Astrocyte of the cerebellum (primary cell): Measurements from ENCODE around the gene SNUPN.

Source experiments
- DNase-seq: peaks from one replicate; pipeline ENCODE4 v3.0.0-alpha.2; 2011; ENCODE audit warnings: low read depth
- H3K4me3 ChIP-seq: 2 replicates; pipeline ENCODE4 v1.5.1; 2011; ENCODE audit warnings: mild to moderate bottlenecking, low read depth, low read length, moderate library complexity
- in situ Hi-C: cut with HindIII; loops from 2 replicates; pipeline ENCODE4 v1.10.0; 2017; ENCODE audit warnings: low sequenced_read_pairs
- TF ChIP-seq, protein P1 (sequence below): IDR thresholded peaks from 2 replicates; pipeline ENCODE4 v1.5.1; 2012; ENCODE audit warnings: low read length, low read depth, moderate library complexity, mild to moderate bottlenecking; ENCODE audit errors: missing control alignments

The SNUPN gene

DNA sequence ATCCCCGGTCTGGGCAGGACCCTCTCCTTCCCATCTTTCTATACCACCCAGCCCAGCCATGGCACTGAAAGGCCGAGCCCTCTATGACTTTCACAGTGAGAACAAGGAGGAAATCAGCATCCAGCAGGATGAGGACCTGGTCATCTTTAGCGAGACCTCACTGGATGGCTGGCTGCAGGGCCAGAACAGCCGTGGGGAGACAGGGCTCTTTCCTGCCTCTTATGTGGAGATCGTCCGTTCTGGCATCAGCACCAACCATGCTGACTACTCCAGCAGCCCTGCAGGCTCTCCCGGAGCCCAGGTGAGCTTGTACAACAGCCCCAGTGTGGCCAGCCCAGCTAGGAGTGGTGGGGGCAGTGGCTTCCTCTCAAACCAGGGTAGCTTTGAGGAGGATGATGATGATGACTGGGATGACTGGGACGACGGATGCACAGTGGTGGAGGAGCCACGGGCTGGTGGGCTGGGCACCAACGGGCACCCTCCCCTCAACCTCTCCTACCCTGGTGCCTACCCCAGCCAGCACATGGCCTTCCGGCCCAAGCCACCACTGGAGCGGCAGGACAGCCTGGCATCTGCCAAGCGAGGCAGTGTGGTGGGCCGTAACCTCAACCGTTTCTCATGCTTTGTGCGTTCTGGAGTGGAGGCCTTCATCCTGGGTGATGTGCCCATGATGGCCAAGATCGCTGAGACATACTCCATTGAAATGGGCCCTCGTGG is 23.7 kb upstream of the SNUPN start:
- TF ChIP-seq, protein P1, sequence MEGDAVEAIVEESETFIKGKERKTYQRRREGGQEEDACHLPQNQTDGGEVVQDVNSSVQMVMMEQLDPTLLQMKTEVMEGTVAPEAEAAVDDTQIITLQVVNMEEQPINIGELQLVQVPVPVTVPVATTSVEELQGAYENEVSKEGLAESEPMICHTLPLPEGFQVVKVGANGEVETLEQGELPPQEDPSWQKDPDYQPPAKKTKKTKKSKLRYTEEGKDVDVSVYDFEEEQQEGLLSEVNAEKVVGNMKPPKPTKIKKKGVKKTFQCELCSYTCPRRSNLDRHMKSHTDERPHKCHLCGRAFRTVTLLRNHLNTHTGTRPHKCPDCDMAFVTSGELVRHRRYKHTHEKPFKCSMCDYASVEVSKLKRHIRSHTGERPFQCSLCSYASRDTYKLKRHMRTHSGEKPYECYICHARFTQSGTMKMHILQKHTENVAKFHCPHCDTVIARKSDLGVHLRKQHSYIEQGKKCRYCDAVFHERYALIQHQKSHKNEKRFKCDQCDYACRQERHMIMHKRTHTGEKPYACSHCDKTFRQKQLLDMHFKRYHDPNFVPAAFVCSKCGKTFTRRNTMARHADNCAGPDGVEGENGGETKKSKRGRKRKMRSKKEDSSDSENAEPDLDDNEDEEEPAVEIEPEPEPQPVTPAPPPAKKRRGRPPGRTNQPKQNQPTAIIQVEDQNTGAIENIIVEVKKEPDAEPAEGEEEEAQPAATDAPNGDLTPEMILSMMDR: no peak
- no peak for DNase-seq
- in situ Hi-C loops: loop anchor here (25.0 kb wide), 2 partner anchors 163 to 187 kb away; partner anchors contain the start of gene SIN3A
- peak overlapping the region; percentile 87 for H3K4me3 ChIP-seq

- TF ChIP-seq, protein P1: no peak
- in situ Hi-C loops: loop anchor here (25.0 kb wide), 2 partner anchors 164 to 186 kb away; partner anchors contain the start of gene SIN3A
- DNase-seq: no peak
- peak overlapping the region; percentile 87 for H3K4me3 ChIP-seq
These were observed 22.9 kb upstream of the SNUPN start for GRCh38 chr15:75648156-75649000.

- DNase-seq: peak; percentile 63
- TF ChIP-seq, protein P1: peak; percentile 60
- in situ Hi-C loops: loop anchor here (25.0 kb wide), 2 partner anchors 165 to 185 kb away; partner anchors contain the start of gene SIN3A
- H3K4me3 ChIP-seq: peak within 1 kb of the TSS; percentile 87
These were observed 22.0 kb upstream of the SNUPN start, which contains the start of gene SNX33 for GRCh38 chr15:75647370-75648155. TSS of gene SNX33 (plus strand) at chr15:75647912. CDS start at chr15:75649103, 1,191 bp downstream.

- DNase-seq: no peak
These were observed 21.4 kb upstream of the SNUPN start for GRCh38 chr15:75646944-75647364.

DNA sequence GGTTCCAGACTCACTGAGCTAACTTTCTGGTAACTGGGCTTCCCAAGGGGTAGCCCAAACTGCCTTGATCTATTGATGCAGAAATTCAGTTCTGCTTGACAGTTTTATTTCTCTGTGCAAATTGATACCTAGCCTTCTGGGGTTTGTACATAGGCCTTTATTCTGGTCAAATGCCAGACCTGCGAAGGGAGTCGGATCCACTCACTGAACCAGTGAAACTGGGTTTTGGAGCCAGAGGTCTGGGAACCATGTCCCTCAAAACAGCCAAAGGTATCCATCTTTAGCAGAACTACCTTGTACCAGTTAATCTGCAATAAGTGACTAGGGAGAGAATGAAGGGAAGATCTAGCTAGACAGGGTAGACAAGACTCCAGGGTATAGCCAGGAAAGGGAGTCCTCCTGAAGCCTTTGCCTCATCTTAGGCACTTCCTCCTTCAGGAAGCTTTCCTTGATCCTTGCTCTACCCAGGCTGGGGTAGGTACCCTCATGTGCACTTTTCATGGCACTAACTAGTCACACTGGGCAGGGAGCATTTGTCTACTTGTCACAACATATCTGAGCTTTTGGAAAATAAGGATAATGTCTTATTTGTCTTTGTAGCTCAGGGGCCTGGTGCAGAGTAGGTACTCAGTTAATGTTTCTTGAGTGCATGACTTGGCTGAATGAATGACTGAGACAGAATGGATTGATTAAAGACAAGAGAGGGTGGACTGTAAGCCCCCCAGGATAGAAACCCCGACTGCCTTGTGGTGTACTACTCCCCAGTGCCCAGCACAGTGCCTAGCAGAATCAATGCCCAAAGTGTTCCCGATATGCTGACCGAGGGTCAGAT is 20.8 kb upstream of the SNUPN start:
- TF ChIP-seq, protein P1: no peak
- H3K4me3 ChIP-seq: peak overlapping the region; percentile 87
- DNase-seq: no peak
- in situ Hi-C loops: loop anchor here (25.0 kb wide), 2 partner anchors 166 to 184 kb away; partner anchors contain the start of gene SIN3A

More at GRCh38 chr15:75646944-75647364, 21.4 kb upstream of the SNUPN start:
- H3K4me3 ChIP-seq: peak overlapping the region; percentile 87
- TF ChIP-seq, protein P1: no peak
- in situ Hi-C loops: loop anchor here (25.0 kb wide), 2 partner anchors 165 to 185 kb away; partner anchors contain the start of gene SIN3A
